Stimulated activated CD4-positive, alpha-beta T cell treated with anti-CD3 and anti-CD28 coated beads, Interleukin-2, amount 100 ng/mL, for 24 hours (primary cell): ENCODE results near the gene FUOM.
A peak's percentile ranks its signal among the peaks of the same experiment; 100 is the strongest.

Experiments
- DNase-seq, 2 donors: peaks; one replicate each; pipeline ENCODE4 v3.0.0-alpha.2; 2020

Gene FUOM

GRCh38 chr10:133366130-133366478 lies 8.3 kb upstream of the FUOM start:
- no peak for DNase-seq

- no peak for DNase-seq
These were observed 7.8 kb upstream of the FUOM start for GRCh38 chr10:133365461-133366129.

DNA sequence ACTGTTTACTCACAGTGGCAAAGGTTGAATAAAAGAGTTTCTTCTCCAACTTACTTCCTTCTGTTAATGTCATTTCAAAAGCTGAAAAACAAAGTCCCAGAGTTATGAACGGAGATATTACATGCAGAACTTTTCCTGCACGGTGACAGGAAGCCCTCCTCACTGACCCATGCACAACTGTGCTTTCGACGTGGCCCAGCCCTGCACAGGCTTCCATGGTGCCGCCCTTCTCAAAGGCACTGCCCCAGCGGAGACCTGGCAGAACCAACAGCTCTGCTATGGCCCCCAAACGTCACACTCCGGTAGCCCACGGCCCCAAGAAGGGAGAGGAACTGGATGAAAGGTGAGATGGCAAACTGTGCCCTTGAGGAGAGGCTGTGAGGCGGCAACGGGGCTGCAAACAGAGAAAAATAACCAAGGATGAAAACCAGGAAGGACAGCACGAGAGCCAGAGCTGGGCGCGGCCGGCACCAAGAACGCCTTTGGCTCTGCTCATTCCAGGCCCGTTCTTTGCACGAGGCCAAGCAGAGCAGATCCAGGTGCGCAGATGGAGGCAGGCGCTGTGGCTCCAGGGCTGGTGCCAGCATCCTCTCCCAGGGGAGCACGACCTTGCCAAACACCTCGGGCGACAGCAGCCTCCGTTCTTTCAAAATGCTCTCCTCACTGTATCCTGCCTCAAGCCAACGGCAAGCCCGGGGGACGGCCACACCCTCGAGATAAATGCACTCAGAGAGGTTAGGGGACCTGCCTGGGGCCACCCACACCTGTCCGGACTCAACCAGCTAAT lies 7.0 kb upstream of the FUOM start:
- DNase-seq = no peak

DNA sequence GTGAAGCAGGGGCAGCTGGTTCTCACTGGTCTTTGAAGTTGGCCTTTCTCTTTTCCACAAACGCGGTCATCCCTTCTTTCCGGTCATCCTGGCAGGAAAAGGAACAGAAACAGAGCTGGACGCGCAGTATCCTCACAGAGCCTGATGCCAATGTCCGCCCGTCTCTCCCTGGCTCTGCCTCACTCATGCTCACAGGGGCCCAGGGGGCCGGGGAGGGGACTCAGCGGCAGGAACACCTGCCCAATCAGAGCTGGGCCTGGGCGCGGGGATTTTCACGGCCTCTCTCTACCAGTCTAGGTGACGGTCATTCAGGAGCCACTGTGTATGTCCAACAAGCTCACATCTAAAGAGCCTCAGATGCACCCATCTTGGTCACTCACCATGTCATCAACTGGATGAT lies 5.0 kb upstream of the FUOM start:
- no peak for DNase-seq

GRCh38 chr10:133361773-133362441 lies 4.1 kb upstream of the FUOM start:
- DNase-seq = no peak

DNA sequence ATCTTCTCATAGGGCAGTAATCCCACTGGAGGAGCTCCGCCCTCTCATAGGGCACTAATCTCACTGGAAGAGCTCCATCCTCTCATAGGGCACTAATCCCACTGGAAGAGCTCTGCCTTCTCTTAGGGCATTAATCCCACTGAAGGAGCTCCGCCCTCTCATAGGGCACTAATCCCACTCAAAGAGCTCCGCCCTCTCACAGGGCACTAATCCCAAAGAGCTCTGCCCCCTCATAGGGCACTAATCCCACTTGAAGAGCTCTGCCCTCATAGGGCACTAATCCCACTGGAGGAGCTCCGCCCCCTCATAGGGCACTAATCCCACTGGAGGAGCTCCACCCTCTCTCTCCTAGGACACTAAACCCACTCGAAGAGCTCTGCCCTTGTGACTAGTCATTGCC lies 3.4 kb upstream of the FUOM start:
- no peak for DNase-seq

DNA sequence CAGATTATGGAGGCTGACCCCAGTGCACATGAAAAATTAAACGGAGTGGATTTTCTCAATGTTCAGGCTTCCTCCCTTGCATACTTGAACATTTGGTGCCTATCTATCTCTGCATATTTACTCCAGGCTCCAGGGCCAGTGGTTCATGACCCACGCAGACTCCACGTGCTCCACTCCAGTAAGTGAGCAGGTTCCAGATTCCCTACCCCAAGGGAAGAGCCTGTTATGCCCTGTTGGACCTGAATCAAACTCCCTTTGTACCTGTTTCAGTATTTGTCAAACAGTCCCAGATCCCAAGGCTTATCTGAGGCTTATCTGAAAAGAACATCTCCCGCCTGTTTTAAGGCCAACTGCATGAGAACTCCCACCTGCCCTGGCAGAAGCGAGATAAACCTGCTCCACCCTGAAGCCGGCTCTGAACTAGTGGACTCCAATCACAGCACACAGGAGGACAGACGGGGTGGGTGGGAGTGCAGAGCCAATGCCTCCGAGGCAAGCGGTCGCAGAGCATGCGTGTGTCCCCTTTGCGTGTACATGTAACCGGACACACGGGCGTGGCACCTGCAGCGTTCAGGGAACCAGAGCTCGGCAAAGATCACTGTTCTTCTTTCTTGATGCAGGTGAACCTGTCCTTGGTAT lies 2.3 kb upstream of the FUOM start:
- no peak for DNase-seq

- peak in 1 of 2 donors; percentile 33 for DNase-seq
These were observed 1.7 kb upstream of the FUOM start for GRCh38 chr10:133359554-133359971.

DNA sequence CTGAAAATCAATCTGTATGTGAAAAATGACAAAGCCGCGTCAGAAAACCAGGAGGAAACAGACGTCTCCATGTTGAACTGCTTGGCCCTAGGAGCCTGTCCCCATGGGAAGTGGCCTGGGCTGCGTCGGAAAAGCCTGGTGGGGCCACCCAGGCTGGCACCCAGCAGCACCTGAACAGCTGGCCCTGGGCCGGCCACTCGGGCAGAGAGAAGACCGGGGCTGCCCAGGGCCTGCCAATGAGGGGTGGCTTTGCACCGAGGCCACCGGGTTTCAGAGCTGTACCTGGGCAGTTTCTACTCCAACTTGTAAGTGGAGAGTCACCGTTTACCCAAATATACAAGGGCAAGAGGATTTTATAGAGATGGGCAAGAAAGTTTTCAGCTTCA lies 1.1 kb upstream of the FUOM start:
- DNase-seq = no peak

- DNase-seq = no peak
These were observed 524 bp upstream of the FUOM start for GRCh38 chr10:133358162-133358924.

- no peak for DNase-seq
These were observed 1.1 kb downstream of the FUOM start for GRCh38 chr10:133356549-133357284.

- DNase-seq = no peak
These were observed 1.8 kb downstream of the FUOM start for GRCh38 chr10:133355991-133356390.

DNA sequence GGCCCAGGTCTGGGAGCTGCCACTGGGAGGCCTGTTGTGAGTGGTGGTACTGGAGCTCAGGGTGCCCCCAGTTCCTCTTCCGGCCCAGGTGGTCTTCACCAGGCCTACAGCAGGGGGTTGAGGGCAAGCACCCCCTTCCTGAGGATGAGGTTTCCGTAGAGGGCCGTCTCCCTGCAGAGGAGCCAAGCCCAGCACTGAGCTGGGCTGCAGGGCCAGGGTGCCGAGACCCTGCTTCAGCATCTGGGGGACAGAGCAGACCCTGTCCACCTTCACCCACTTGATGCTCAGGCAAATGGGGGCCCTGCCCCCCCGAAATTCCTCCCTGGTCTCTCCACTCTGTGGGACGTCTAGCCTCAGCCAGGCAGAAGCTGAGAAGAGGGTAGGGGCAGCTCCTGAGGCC lies 2.6 kb downstream of the FUOM start:
- DNase-seq = no peak

DNA sequence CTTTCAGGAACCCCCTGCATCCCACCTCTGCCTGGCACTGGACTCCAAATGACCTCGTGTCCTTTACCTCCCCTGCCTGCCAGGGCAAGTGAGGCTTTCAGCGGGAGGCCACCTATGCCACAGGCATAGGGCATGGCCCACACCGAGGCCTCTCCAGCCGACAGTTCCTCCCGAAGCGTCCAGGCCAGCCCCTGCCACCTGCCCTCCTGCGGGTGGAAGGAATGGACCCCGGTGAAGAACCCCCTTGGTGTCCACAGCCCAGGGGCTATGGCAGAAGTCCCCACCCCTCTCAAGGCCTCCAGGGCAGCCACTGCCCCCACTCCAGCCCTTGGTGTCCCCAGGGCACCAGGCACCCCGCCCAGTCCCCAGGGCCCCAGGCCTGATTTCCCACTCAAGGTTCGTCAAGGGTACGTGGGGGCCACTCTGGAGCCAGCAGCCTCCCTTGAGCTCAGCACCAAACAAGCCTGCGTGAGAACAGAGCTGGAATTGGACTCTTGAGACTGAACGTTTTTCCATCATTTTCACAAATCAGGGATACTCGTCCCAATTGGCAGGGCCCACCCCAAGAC lies 3.1 kb downstream of the FUOM start:
- DNase-seq = no peak

DNA sequence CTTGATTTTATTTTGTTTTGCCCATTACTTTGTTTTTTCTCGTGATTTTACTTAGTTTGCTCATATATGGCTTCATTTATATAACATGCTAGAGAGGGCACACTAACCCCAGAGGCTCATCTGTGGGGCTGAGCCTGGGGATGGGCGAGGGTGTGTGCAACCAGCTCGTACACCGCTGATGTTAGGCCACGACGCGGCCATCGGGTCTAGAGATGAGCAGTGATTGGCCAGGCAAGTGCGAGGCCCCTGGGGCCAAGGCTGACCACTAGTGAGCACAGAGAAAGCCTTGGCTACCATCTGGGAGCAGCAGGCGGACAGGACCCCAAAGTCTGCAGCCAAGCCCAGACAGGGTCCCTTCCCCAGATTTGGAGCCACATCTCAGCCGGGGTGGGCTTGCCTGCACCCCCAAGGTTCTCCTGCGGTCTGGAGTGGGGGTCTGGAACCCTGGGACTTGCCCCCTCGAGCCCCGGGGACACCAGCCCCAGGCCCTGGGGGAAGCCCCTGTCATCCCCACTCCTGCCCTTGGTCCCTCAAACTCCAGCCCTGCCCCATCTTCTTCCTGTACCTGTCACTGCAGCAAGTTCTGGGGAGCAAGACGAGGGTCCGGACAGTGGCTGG lies 3.7 kb downstream of the FUOM start:
- DNase-seq = no peak

GRCh38 chr10:133353202-133353959 lies 4.4 kb downstream of the FUOM start:
- DNase-seq = no peak

GRCh38 chr10:133351408-133352318 lies 6.2 kb downstream of the FUOM start:
- DNase-seq = no peak

- DNase-seq = no peak
These were observed 6.9 kb downstream of the FUOM start for GRCh38 chr10:133350950-133351329.

DNA sequence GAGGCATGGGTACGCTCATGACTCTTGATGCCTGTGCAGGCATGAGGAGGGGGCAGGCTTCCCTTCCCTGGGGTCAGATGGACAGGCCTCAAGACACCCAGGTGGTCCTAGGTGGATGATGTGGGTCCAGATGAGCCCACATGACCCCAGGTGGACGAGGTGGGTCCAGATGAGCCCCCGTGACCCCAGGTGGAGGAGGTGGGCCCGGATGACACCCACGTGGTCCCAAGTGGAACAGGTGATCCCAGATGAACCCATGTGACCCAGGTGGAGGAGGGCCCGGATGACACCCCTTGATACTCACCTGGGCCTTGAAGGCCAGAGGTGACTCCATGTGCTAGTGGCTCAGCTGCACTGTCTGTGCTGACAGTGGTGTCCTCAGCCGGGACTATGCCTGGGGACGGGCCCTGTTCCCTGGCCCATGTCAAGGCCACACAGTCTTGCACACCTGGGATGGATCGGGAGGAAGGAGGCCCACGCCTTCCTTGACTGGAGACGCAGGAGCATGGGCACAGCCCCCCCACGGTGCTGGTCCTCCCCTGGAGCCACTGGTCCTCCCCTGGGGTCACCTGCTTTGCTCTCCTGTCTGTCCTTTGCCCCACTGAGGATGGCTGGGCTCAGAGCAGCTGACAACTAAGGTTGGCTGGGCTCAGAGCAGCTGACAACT lies 7.4 kb downstream of the FUOM start:
- DNase-seq = no peak
